ENCODE measurements around the gene TMEM247.

Gene TMEM247

GRCh38 chr2:46479265-46479664 lies at the start of gene TMEM247:
Gene TMEM247, plus strand, starts transcription at chr2:46479565.
- DNase-seq, result no peak

DNA sequence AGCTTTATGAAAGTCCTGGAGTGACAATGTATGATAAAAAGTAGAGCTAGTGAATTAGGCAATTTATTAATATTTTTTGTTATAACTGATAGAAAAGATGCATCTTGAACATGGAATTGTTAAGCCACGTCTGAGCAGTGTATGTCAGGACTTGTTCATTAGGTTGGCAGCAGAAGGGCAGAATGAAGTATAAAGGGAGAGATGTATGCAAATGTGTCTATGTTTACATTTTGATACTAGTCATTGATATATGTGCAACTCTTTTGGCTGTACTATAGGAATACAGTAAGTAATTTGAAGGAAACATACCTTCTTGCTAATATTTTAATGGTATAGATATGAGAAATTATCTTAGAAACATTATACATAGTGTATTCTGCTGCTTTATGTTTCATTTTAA lies 49.0 kb upstream of the TMEM247 start:
- no peak for DNase-seq

- DNase-seq, result no peak
Measured at GRCh38 chr2:46430992-46431391, 48.4 kb upstream of the TMEM247 start.

- DNase-seq, result no peak
Measured at GRCh38 chr2:46431481-46432235, 47.7 kb upstream of the TMEM247 start.

- DNase-seq, result no peak
Measured at GRCh38 chr2:46434851-46435273, 44.5 kb upstream of the TMEM247 start.

DNA sequence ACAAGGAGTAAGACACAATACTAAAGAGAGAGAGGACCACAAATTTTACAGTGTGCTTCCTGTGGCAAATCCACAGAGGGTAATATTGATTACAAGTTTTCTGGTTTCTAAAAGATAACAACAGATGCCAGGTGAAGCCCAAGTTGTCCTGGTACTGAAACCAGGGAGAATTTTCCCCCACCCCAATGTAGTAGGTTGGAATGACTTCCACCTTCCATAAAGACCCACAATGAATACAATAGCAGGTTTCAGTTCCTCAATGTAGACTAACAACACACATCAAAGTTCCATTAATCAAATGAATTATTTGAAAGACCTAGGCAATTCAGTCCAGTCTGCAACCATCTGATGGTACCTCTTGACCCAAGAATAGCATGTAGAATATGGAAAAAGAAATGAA lies 44.0 kb upstream of the TMEM247 start:
- DNase-seq, result no peak

DNA sequence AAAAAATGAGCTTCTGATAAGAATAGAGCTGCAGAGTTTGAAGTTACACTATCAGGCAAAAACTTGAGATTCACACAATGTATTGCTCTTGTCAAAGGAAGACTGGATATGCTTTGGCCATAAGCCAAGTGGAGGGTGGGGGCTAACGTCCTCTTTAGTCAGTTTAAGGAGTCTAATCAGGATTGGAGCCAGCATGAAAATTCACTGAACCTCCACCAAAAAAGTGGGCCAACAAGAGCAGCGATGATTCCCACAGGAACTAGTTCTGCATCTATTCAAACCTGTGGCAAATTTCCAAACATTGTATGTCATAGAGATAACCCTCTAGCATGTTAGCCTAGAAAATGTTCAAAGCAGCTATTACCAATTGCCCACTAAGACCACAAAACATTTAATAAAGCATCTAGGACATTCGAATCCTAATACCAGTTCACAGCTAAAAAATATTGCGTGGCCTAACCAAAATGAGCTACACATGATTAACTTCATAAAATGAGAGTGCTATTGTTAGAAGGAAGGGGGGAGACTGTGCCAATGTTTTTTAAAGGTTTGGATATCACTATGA lies 43.5 kb upstream of the TMEM247 start:
- peak; percentile 32 for DNase-seq

DNA sequence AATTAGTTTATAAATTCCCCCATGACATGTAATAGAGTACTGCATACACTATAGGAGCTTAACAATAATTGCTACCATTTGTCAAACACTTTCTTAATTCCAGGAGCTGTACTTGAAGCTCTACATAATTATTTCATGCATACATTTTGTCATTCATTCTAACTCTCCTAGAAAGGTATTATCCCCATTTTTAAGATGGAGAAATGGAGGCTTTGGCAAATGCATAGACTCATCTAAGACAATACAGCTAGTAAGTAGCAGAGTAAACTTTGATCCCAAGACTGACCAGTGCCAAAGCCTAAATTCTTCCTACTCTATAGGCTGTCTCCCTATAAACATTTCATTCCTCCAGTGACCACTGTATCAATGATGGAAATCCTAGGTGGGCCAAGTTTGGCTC lies 42.6 kb upstream of the TMEM247 start:
- no peak for DNase-seq

- no peak for DNase-seq
Measured at GRCh38 chr2:46438102-46438501, 41.3 kb upstream of the TMEM247 start.

DNA sequence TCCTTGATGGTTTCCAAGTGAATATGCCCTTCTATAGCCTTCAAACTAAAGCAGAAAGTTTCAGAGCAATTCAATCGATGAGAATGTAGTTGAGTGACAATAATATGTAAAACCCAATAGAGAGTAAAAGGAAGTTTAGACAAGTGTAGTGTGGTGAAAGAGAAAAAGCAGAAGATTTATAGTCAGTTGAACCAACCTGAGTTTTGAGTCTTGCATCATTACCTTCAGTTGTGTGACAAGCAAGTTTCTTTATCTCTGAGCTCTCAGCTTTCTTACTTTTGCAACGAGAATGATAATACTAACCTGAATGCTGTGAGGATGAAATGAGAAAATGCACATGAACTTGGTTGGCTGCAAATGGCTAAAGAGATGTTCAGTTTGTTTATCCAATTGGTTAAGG lies 40.6 kb upstream of the TMEM247 start:
- DNase-seq, result no peak

GRCh38 chr2:46439582-46439981 lies 39.8 kb upstream of the TMEM247 start:
- DNase-seq, result no peak

DNA sequence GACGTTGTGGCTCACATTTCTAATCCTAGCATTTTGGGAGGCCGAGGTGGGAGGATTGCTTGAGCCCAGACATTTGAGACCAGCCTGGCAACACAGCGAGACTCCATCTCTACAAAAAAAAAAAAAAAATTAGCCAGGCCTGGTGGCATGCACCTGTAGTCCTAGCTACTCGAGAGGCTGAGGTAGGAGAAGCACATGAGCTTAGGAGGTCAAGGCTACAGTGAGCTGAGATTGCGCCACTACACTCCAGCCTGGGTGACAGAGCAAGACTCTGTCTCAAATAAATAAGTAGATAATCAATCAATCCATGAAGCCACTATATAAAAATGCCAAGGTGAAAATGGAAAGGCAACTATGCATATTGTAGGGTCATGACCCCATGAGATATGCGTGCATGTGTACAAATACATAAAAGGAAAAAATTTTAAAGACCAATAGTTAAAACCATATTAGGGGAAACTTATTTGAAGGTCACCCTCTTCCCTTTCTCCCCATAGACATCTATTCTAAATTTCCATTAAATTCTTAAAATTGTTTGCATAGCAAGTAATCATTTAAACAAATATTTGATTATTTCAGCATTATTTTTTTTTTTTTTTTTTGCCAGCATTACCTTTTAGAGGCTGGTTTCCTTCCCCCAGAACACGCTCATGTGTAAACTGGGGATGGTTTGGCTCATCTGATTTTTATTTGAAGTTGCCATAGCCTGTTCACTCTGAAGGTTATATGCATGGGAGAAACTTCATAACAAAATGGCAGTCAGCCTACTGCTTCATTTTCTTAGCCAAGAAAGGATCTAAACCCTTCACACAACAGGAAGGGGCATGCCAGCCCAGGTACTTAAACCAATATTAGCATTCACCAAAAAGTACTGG lies 37.3 kb upstream of the TMEM247 start:
- DNase-seq, result no peak

DNA sequence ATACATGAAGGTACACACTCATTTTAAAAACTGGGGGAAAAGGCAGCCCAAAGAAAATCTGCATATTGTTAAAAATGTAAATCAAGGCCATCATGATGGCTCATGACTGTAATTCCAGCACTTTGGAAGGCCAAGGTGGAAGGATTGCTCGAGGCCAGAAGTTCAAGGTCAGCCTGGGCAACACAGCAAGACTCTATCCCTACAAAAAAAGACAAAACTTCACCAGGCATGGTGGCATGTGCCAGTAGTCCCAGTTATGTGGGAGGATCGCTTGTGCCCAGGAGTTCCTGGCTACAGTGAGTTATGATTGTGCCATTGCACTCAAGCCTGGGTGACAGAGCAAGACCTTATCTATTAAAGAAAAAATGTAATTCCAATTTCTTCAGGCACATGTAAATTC lies 34.6 kb upstream of the TMEM247 start:
- DNase-seq, result no peak

DNA sequence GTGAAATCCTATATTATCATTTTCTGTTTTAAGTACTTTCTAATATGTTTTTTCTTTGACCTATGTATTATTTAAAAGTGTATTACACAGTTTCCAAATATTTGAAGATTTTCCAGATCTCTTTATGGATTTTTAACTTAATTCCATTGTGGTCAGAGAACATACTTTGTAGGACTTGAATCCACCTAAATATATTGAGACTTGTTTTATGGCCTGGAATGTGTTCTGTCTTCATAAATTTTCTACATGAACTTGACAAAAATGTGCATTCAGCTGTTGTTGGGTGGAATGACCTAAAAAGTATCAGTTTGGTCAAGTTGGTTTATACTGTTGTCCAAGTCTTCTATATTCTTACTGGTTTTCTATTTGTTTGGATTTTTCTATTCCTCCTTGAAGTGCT lies 33.8 kb upstream of the TMEM247 start:
- no peak for DNase-seq

DNA sequence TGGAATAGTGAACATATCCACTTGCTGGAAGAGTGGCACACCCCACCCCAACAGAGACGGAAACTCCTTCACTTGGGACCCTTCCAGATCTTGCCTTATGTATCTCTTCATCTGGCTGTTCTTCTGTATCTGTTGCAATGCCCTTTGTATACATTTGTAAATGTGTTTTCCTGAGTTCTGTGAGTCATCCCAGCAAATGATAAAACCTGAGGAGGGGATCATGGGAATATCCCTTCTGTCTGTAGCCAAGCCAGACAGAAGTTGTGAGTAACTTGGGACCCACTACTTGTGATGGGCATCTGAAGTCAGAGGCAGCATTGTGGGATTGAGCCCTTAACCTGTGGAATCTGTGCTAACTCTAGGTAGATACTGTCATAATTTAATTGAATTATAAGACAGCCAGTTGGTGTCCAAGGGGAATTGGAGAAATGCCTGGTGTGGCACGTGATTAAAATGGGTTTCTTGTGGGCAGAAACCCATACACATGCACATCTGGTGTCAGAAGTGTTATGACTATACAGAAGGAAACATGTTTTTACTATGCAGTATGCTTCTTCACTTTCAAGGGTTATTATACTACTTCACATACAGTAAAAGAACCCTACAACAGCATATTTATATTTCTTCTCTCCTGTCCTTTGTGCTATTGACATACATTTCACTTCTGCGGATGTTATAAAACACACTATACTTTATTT lies 32.3 kb upstream of the TMEM247 start:
- DNase-seq, result no peak

DNA sequence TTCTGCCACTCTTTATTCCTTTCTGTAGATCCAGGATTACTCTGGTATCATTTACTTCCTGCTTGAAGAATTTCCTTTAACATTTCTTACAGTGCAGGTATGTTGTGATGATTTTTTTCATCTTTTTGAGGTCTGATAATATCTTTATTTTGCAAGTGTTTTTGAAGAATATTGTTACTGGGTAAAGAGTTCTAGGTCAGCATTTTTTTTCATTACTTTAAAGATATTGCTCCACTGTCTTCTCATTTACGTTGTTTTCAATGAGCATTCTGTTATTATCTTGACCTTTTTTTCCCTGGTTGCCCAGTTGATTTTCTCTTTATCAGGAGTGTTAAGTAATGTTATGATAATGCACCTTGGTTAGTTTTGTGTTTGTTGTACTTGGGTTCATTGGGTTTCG lies 31.7 kb upstream of the TMEM247 start:
- DNase-seq, result no peak

- DNase-seq, result no peak
Measured at GRCh38 chr2:46448111-46448510, 31.3 kb upstream of the TMEM247 start.

DNA sequence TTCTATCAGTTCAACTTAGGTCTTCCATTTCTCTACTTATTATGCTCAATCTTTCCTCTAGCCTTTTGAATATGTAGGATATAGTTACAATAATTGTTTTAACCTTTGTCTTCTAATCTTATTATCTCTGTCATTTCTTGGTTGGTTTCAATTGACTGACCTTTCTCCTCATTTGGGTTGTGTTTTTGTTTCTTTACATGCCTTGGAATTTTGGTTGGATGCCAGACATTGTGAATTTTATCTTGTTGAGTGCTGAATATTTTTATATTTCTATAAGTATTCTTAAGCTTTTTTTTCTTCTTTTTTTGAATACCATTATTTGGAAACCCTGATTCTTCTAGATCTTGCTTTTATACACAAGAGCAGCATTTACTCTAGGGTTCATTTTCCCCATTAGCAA lies 30.7 kb upstream of the TMEM247 start:
- DNase-seq, result no peak

DNA sequence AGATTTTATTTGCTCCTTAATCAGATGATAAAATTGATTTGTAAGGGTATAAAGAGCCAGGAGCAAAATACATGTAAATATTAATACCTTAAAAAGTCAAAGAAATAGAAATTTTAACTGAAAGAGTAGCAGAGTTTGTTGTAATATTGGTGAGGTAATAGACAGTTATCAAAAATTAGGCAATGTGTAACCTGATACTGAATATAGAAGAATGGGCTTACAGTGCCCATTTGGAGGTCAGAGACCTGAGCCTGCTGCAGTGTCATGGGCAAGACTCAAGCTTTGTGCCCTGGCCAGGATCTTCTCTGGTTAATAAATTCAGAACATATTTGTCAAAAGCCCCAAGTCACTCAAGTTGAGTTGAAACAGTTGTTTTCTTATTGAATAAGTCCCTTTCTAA lies 29.7 kb upstream of the TMEM247 start:
- no peak for DNase-seq

DNA sequence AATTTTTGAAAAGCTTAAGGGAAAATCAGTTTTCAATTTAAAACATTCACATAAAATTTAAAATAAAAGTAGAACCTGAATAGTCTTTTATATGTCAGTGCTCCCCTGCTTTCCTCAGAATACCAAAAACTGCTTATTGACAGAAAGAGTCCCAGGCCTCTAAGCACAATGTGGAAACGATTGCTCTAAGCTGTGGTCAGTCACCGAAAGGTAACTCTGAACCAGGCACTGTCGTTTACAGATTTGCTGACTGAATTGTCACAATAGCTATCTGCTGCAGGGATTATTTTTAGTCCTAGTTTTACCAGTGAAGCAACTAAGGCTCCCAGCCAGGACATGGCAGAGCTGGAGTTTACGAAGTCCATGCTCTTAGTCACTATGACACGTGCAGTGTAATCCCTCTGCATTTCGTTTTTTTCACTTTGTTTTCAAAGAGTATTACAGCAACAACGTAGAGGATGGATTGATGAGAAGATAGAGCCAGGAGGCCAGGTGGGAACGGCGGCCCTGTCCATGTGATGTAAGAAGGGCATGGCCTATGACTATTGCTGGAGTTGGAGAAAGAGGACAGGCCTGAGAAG lies 28.1 kb upstream of the TMEM247 start:
- no peak for DNase-seq

GRCh38 chr2:46456789-46457188 lies 22.6 kb upstream of the TMEM247 start:
- DNase-seq, result no peak

GRCh38 chr2:46458763-46459500 lies 20.4 kb upstream of the TMEM247 start:
- DNase-seq, result no peak

Data from femur (tissue), 1 donor.